GM18867 (cell line): ENCODE results near the gene ENO2.
A peak's percentile ranks its signal among the peaks of the same experiment; 100 is the strongest.
"Not testable (repeated sequence)": the region's sequence is repeated elsewhere in the genome, so short reads cannot be mapped to it uniquely, and the experiment has no call there.

ENCODE experiments used
- ATAC-seq: cut with Tn5 transposase; IDR thresholded peaks from one replicate; pipeline ENCODE4 v1.9.1; 2021; ENCODE audit warnings: mild to moderate bottlenecking, moderate library complexity; ENCODE audit not compliant: unreplicated experiment

Gene ENO2

DNA sequence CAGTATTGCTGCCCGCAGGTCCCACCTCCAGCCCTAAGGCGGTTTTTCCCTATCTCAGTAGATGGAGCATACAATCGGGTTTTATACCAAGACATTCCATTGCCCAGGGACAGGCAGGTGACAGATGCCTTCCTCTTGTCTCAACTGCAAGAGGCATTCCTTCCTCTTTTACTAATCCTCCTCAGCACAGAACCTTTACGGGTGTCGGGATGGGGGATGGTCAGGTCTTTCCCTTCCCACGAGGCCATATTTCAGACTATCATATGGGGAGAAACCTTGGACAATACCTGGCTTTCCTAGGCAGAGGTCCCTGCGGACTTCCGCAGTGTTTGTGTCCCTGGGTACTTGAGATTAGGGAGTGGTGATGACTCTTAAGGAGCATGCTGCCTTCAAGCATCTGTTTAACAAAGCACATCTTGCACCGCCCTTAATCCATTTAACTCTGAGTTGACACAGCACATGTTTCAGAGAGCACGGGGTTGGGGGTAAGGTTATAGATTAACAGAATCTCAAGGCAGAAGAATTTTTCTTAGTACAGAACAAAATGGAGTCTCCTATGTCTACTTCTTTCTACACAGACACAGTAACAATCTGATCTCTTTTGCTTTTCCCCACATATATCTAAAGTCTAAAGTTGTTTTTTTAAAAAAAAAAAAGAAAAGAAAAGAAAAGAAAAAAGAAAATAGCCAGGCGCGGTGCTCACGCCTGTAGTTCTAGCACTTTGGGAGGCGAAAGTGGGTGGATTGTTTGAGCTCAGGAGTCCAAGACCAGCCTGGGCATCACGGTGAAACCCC, 28.0 kb upstream of the ENO2 start:
- ATAC-seq, result not testable (repeated sequence)

DNA sequence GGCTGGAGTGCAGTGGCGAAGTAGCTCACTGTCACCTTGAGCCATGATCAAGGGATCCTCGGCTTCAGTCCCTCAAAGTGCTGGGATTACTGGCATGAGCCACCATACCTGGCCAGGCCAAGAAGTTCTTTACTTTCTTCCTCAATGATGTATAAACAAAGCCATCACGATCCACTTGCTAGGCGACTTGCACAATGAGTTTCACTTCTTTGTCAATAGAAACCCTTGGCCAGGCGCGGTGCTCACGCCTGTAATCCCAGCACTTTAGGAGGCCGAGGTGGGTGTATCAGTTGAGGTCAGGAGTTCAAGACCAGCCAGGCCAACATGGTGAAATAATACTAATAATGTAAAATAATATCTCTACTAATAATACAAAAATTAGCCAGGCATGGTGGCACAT, 26.9 kb upstream of the ENO2 start:
- ATAC-seq, result no peak

GRCh38 chr12:6888360-6888759, 26.0 kb upstream of the ENO2 start:
- no peak for ATAC-seq

DNA sequence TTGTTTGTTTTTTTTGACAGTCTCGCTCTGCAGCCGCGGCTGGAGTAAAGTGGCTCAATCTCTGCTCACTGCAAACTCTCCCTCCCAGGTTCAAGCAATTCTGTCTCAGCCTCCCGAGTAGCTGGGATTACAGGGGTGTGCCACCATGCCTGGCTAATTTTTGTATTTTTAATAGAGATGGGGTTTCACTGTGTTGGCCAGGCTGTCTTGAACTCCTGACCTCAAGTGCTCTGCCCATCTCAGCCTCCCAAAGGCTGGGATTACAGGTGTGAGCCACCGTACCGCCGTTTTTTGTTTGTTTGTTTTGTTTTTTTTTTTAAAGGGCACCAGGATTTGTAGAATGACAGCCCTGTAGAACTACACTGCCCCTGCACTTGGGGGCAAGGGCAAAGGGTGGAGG, 25.6 kb upstream of the ENO2 start:
- not testable (repeated sequence) for ATAC-seq

DNA sequence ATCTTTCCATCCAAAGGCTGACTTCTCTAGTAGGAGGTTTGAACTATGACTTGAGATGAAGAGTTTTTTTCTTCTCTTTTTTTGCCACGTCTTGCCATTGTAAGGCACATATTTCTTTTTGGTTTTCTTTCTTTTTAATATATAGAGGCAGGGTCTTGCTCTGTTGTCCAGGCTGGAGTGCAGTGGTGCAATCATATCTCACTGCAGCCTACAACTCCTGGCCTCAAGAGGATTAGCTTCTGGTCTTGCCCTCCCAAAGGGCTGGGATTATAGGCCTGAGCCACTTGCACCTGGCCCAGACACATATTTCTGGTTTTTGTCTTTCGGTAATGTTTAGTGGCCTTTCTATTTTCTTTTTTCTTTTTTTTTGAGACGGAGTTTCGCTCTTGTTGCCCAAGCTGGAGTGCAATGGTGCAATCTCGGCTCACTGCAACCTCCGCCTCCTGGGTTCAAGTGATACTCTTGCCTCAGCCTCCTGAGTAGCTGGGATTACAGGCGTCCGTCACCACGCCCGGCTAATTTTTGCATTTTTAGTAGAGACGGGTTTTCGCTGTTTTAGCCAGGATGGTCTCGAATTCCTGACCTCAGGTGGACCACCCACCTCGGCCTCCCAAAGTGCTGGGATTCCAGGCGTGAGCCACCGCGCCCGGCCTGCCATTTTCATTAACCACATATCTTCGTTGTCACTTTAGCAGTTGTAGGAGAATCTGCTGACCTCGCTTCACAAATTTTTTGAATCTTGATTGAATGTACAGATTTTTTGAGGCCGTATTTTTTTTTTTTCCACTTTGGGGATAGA, 24.4 kb upstream of the ENO2 start:
- not testable (repeated sequence) for ATAC-seq

DNA sequence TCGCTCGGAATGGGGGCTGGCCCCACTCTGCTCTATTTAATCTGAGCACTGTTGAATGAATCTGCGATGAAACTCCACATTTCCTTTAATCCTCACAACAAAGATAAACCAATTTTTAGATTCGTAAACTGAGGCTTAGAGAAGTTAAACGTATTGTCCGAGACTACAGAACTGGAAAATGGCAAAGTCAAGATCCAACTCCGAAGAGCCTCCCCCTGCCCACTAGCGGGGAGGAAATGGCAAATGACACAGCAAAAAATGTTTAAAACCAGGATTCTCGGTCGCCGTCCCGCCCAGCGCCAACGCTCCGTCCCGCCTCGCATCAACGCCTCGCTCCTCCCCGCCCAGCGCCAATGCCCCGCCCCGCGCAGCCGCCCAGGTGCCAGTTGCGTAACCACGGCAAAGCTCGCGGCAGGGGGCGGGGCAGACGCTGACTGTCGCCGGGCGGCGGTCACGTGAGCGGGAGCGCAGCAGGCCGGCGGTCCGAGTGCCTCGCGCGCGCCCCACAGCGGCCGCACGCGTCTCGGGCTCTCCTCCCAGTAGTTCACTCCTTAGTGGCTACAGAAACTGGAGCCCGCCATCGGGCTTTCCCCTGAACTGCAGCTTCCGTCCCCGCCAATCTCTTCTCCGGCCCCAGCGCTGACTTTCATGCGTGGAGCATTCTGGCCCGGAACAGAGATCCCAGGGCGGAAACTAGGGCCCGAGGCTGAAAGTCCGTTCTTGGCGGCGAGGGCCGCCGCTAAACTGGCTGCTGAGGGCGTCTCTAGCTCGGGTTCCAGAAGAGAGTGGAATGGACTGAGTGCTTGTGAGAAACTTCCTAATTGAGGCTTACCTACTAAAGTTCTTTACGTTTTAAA, 23.4 kb upstream of the ENO2 start:
- peak; percentile 92 for ATAC-seq

GRCh38 chr12:6891646-6892001, 22.8 kb upstream of the ENO2 start:
- ATAC-seq, result no peak

GRCh38 chr12:6892683-6893082, 21.7 kb upstream of the ENO2 start:
- ATAC-seq, result not testable (repeated sequence)

DNA sequence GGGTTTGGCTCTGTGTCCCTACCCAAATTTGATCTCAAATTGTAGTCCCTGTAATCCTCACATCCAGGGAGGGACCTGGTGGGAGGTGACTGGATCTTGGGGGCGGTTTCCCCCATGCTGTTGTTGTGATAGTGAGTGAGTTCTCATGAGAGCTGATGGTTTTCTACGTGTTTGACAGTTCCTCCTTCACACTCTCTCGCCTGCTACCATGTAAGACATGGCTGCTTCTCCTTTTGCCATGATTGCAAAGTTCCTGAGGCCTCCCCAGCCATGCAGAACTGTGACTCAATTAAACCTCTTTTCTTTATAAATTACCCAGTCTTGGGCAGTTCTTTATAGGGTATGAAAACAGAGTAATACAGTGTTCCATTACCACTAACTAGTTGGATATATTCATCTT, 20.1 kb upstream of the ENO2 start:
- ATAC-seq, result no peak

DNA sequence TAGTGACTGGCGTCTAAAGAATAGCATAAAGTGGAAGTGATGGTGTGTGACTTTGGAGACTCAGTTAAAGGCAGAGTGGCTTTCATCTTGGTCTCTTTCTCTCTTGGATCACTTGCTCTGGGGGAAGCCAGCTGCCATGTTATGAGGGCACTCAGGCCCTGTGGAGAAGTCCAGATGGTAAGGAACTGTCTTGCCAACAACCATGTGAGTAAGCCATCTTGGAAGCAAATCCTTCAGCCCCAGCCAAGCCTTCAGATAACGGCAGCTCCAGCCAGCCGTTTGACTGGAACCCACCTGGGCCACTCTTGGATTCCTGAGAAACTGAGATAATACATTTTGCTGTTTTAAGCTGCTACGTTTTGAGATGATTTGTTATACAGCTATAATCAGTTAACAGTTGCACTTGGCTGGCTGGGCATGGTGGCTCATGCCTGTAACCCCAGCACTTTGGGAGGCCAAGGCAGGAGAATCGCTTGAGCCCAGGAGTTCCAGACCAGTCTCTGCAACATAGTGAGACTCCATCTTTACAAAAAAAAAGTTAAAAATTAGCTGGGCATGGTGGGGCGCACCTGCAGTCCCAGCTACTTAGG, 17.4 kb upstream of the ENO2 start:
- ATAC-seq, result no peak

DNA sequence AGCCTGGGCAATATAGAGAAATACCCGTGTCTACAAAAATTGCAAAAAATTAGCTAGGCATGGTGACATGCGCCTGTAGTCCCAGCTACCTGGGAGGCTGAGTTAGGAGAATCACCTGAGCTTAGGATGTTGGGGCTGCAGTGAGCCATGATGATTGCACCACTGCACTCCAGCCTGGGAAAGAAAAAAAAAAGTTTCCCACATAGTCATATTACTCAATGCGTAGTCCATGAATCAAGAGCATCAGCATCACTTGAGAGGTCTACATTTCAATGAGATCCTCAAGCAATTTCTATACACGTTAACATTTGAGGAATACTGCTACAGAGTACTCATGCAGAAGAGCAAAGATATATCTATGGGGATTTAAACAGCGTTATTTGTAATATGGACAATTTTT, 15.0 kb upstream of the ENO2 start:
- ATAC-seq, result no peak

GRCh38 chr12:6899837-6900519, 14.4 kb upstream of the ENO2 start:
- ATAC-seq, result no peak

DNA sequence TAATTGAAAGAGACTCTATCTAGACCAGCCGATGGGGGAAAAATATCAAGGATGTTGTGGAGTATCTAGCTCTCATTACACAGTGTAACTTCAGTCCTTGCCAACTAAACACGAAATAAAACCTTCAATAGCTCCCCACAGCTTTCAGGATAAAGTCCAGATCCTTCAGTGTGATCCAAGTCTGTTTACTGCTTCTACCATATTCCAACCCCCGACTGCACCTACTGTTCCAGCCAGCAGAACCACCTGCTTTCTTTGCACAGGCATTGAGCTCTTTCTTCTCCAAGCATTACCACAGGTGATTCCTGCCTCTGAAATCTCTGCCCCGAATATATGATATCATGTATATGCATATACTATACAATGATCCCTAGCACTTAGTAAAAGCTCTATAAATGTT, 11.9 kb upstream of the ENO2 start:
- no peak for ATAC-seq

DNA sequence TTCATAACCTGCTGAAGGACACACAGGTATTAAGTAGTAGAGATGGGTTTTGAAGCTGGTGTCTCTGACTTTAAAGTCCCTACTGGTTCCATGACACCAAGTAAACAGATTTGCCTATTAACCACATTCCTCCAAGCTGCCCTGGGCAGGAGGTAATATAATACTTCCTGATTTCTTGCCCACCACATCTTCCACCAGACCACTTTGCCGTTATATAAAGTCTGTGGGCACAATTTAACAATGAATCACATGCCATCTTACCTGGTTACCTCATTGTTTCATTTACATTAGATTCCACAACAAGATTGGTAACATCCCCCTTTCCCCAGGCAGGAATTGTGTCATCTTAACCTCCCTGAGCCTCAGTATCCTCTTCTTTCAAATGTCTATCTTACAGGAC, 10.7 kb upstream of the ENO2 start:
- no peak for ATAC-seq

DNA sequence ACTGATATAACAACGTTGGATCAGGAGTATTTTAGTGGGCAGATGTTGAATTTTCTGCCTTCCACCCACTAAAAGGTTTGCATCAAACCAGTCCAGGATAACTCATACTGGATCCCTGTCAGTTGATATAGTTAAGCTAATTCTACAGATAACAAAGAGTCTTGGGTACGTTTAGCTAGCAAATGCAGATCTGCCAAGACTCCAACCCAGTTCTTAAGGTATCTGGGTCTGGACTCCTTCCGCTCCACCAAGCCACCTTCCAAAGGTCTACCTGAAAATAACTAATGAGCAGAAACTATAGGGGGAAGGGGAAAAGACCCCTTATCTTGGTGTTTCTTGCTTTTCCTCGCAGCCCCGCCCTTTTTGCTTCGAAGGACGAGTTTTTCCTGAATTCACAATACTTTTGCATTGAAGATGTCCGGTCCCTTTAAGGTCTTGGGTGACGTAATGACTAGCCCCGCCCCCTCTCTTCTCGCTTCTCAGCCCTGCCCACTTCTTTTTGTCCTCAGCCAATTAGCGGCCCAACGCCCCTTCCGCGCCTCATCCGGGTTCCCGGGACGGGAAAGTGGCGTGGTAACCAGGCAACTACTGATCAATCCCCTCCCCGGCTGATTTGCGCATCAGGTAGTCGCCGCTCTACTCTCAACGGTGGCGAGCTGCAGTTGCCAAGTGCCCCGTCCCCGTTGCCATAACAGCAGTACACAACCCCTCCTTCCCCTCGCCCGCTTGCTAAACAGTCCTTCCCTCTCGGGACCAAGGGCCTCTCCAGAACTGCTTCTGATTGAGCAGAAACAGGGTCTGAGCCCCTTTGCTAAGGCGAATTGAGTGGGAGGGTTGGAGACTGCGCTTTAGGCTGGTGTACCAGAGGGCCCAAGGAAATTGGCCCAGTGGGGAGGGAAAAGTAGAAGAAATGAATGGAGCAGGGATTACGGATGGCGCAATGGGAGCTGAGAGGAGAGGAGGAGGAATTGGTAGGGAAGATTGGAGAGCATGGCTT, 9.8 kb upstream of the ENO2 start, which contains the start of gene LRRC23:
LRRC23 (plus strand) TSS at position 543 of the 997 bp plus-strand sequence. CDS start 812 bp downstream, outside the sequence.
- ATAC-seq, result peak; percentile 92

DNA sequence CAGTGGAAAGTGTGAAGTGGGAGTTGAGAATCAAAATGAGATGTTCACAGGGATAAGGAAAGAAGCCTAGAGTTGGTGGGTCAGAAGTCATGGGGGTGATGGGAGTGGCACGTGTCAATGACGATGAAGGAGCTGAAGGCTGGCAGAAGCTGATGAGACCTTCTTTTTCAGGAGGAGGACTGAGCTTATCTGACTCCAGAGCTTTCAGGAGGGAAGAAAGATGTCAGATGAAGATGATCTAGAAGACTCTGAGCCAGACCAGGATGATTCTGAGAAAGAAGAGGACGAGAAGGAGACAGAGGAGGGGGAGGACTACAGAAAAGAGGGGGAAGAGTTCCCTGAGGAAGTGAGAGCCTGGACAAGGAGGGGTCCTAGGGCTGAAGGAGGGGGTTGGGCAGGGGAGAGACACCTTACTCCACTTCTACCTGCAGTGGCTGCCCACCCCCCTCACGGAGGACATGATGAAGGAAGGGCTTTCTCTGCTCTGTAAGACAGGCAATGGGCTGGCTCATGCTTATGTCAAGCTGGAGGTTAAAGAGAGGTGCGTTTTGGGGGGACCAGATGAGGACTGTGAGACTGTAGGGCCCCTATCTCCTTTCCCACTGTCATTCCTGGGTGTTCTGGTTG, 8.9 kb upstream of the ENO2 start:
- ATAC-seq, result no peak

GRCh38 chr12:6908141-6908540, 6.2 kb upstream of the ENO2 start:
- ATAC-seq, result not testable (repeated sequence)

DNA sequence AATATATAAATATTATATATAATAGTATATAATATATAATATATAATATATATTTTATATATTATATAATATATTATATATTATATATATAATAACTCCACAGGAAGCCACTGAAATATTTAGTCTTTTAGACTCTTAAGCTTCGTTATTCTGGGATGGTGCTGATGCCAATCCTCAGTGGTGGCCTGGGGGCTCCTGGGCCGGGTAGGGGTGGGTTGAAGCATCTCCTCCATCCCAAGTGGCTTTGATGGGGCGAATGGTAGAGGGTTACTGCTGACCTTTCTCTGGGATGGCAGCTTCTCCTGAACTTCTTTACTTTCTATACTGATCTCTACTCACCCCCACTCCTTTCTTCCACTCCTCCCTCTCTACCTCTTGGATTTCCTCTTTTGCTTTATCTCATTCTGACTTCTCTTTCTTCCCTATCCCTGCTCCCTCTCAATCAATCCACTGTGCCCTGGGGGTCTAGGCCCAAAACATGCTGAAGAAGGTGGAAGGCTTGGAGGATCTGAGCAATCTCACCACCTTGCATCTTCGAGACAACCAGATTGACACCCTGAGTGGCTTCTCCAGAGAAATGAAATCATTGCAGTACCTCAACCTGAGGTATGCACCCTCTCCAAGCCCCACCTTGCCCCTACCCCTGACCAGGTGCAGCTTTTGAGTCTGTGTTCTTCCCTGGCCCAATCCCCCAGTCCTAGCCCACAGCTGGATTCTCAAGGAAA, 4.8 kb upstream of the ENO2 start:
- ATAC-seq, result no peak
